Transverse colon (tissue), 4 donors: Measurements from ENCODE around the gene GABBR2. TPM values are rescaled to one million over a fixed set of nuclear protein-coding genes. Genes with fewer than 3 reads are reported as not detected.

Source experiments
- DNase-seq: peaks from one replicate; pipeline ENCODE4 v3.0.0-alpha.2; 2019
- H3K27ac ChIP-seq, 4 donors: fragments of 200-600 bp; sonication (generic); 2 replicates each; pipeline ENCODE4 v1.5.1; 2016 to 2018; ENCODE audit warnings: inconsistent platforms in 4 of 4
- H3K27me3 ChIP-seq: fragments of 200-600 bp; sonication (generic); 2 replicates; pipeline ENCODE4 v1.5.1; 2017; ENCODE audit warnings: inconsistent platforms
- H3K36me3 ChIP-seq, 4 donors: fragments of 200-600 bp; sonication (generic); 2 replicates each; pipeline ENCODE4 v1.5.1; 2017 to 2019; ENCODE audit warnings: inconsistent platforms in 4 of 4
- H3K4me1 ChIP-seq, 4 donors: fragments of 200-600 bp; sonication (generic); 2 replicates each; pipeline ENCODE4 v1.5.1; 2017 to 2020; ENCODE audit warnings: inconsistent platforms in 4 of 4
- H3K4me3 ChIP-seq, 4 donors: fragments of 200-600 bp; sonication (generic); 1 replicate in 1 of 4; 2 replicates in 3 of 4; pipeline versions ENCODE4 v1.5.1 to v1.6.1; 2017 to 2019; ENCODE audit warnings: inconsistent platforms in 4 of 4
- H3K9me3 ChIP-seq, 2 donors: fragments of 200-600 bp; sonication (generic); 2 replicates each; pipeline ENCODE4 v1.5.1; 2017 to 2019; ENCODE audit warnings: inconsistent platforms in 2 of 2
- CTCF ChIP-seq, 5 experiments: fragments of 200-600 bp in 3 of 5; fragments of 450-650 bp in 2 of 5; sonication (generic) in 3 of 5; IDR thresholded peaks; 1 replicate in 2 of 5; 2 replicates in 3 of 5; pipeline ENCODE4 v1.5.1; 2016 to 2017; ENCODE audit warnings: antibody characterized with exemption in 5 of 5, inconsistent platforms in 3 of 5, mild to moderate bottlenecking in 2 of 5, moderate library complexity in 1 of 5
- EP300 ChIP-seq: sonication (generic); formaldehyde crosslinking; IDR thresholded peaks from one replicate; pipeline ENCODE4 v1.6.1; 2017; ENCODE audit warnings: antibody characterized with exemption, low read depth
- POLR2A ChIP-seq: fragments of 450-650 bp; IDR thresholded peaks from one replicate; pipeline ENCODE4 v1.6.1; 2016; ENCODE audit warnings: antibody characterized with exemption, mild to moderate bottlenecking, moderate library complexity
- POLR2AphosphoS5 ChIP-seq, 3 donors: sonication (generic); formaldehyde crosslinking; IDR thresholded peaks; one replicate each; pipeline ENCODE4 v1.6.1; 2016; ENCODE audit warnings: antibody characterized with exemption in 3 of 3
- WGBS, 2 donors: methylation state at CpG; one replicate each; pipeline ENCODE4 v1.1.5; 2018; ENCODE audit warnings: low coverage in 1 of 2; 5-methylcytosine and 5-hydroxymethylcytosine counted together
- in situ Hi-C, 4 donors: fragments of 200-750 bp; cut with MboI; loops; one replicate each; pipeline versions ENCODE4 v1.15.0 to v1.15.1; 2017; ENCODE audit warnings: low sequenced_read_pairs in 3 of 4, low pct_ligation_motif_present in 1 of 4, low pct_unique_long_range_greater_than_20kb in 1 of 4
- intact Hi-C: fragments of 100-400 bp; cut with DNase I; formaldehyde crosslinking; loops from one replicate; pipeline ENCODE4 v1.15.1; 2023; ENCODE audit warnings: low total_unique reads
- total RNA-seq, 4 donors: library from RNA; depleted of rRNA; stranded (reverse); fragments of >200 nt; gene quantifications; one replicate each; pipeline ENCODE4 v1.1.0, GENCODE V29; 2016

The GABBR2 gene
- total RNA-seq, 4 donors from 2014 or later = not detected

- no peak overlapping the region for H3K4me3 ChIP-seq
- intact Hi-C loops = no loop called here
- in situ Hi-C loops = no loop called here
- H3K9me3 ChIP-seq = no peaks in the 10 kb centered on the region
- no peak overlapping the region for H3K27ac ChIP-seq
- TF ChIP-seq POLR2AphosphoS5 (IDR thresholded peaks at IDR 0.05) (no peak), EP300 (no peak), POLR2A (no peak), CTCF (IDR thresholded peaks at IDR 0.05) (no peak)
- H3K4me1 ChIP-seq = no peaks in the 10 kb centered on the region
- 88 to 89% methylated on average over 6 of the region's 6 CpGs for WGBS, 2 donors
- no peak for DNase-seq
- H3K36me3 ChIP-seq = no peaks in the 10 kb centered on the region
- no peaks in the 10 kb centered on the region for H3K27me3 ChIP-seq
Observed at GRCh38 chr9:98403715-98404114, 305.0 kb downstream of the GABBR2 start.

- in situ Hi-C loops (no loop called here), intact Hi-C loops (no loop called here)
- DNase-seq = no peak
- no peaks in the 10 kb centered on the region for H3K9me3 ChIP-seq
- TF ChIP-seq POLR2AphosphoS5 (IDR thresholded peaks at IDR 0.05) (no peak), EP300 (no peak), CTCF (IDR thresholded peaks at IDR 0.05) (no peak), POLR2A (no peak)
- no peak overlapping the region for H3K27ac ChIP-seq
- no peaks in the 10 kb centered on the region for H3K4me1 ChIP-seq
- H3K36me3 ChIP-seq = no peaks in the 10 kb centered on the region
- H3K27me3 ChIP-seq = no peaks in the 10 kb centered on the region
- WGBS, 2 donors = 68 to 72% methylated on average over 5 to 14 of the region's 14 CpGs
- H3K4me3 ChIP-seq = no peak overlapping the region
Observed at GRCh38 chr9:98402019-98402840, 306.5 kb downstream of the GABBR2 start.

- Histone ChIP-seq H3K36me3 (no peaks in the 10 kb centered on the region), H3K27ac (no peak overlapping the region), H3K4me3 (no peak overlapping the region), H3K4me1 (no peaks in the 10 kb centered on the region), H3K27me3 (no peaks in the 10 kb centered on the region), H3K9me3 (no peaks in the 10 kb centered on the region)
- WGBS, 2 donors = 60 to 68% methylated on average over 1 to 11 of the region's 11 CpGs
- in situ Hi-C loops = no loop called here
- TF ChIP-seq EP300 (no peak), CTCF (IDR thresholded peaks at IDR 0.05) (no peak), POLR2AphosphoS5 (IDR thresholded peaks at IDR 0.05) (no peak), POLR2A (no peak)
- DNase-seq = no peak
- intact Hi-C loops = no loop called here
Observed at GRCh38 chr9:98401140-98402018, 307.4 kb downstream of the GABBR2 start.

- DNase-seq = no peak
- TF ChIP-seq POLR2A (no peak), POLR2AphosphoS5 (IDR thresholded peaks at IDR 0.05) (no peak), CTCF (IDR thresholded peaks at IDR 0.05) (no peak), EP300 (no peak)
- no peaks in the 10 kb centered on the region for H3K9me3 ChIP-seq
- in situ Hi-C loops = no loop called here
- no peaks in the 10 kb centered on the region for H3K36me3 ChIP-seq
- intact Hi-C loops = no loop called here
- 83% methylated on average over 8 of the region's 8 CpGs for WGBS, 2 donors
- no peaks in the 10 kb centered on the region for H3K27me3 ChIP-seq
- no peak overlapping the region for H3K27ac ChIP-seq
- H3K4me1 ChIP-seq = no peaks in the 10 kb centered on the region
- H3K4me3 ChIP-seq = no peak overlapping the region
Observed at GRCh38 chr9:98399950-98400683, 308.6 kb downstream of the GABBR2 start.
